HFFc6 (cell line): ENCODE data around the gene STX16. TPM values are rescaled to one million over a fixed set of nuclear protein-coding genes. Genes with fewer than 3 reads are reported as not detected.

Experiments used
- DNase-seq: peaks from one replicate; pipeline ENCODE4 v3.0.0-alpha.2; 2018
- H3K27ac Mint-ChIP-seq: 2 replicates; pipeline ENCODE4 v1.8.0; 2020; ENCODE audit warnings: mild to moderate bottlenecking, mixed read lengths
- H3K27me3 Mint-ChIP-seq: 2 replicates; pipeline ENCODE4 v1.8.0; 2021; ENCODE audit warnings: mild to moderate bottlenecking, moderate library complexity, mixed read lengths; ENCODE audit not compliant: insufficient read depth
- H3K36me3 Mint-ChIP-seq: 2 replicates; pipeline ENCODE4 v1.8.0; 2021; ENCODE audit warnings: low read depth, mixed read lengths
- H3K4me1 Mint-ChIP-seq: 2 replicates; pipeline ENCODE4 v1.8.0; 2020; ENCODE audit warnings: low read depth, mixed read lengths
- H3K4me3 Mint-ChIP-seq: 2 replicates; pipeline ENCODE4 v1.8.0; 2020; ENCODE audit warnings: mild to moderate bottlenecking, moderate library complexity, mixed read lengths
- H3K9me3 Mint-ChIP-seq: 2 replicates; pipeline ENCODE4 v1.8.0; 2020; ENCODE audit warnings: mild to moderate bottlenecking, mixed read lengths
- CTCF ChIP-seq: fragments of 200-600 bp; sonication (generic); IDR thresholded peaks from 2 replicates; pipeline ENCODE4 v1.5.0; 2021; ENCODE audit warnings: antibody characterized with exemption, mild to moderate bottlenecking
- total RNA-seq, 6 experiments: library from RNA; stranded (reverse); fragmentation: NEBNext Ultra II Directional; extraction: Animal tissue kit (Norgen Biotek cat#: 25700); gene quantifications; 2 replicates in 1 of 6; 3 replicates in 5 of 6; pipeline ENCODE4 v1.2.3, GENCODE V29; 2021

The STX16 gene
- total RNA-seq, 6 experiments from 2014 or later = 44.4 to 51.8 (median 48.3) TPM

- TF ChIP-seq CTCF = no peak
- peaks cover 46% of the 10 kb centered on the region for H3K36me3 Mint-ChIP-seq
- DNase-seq = no peak
- H3K4me3 Mint-ChIP-seq = no peak overlapping the region
- H3K4me1 Mint-ChIP-seq = peaks cover 4% of the 10 kb centered on the region
- H3K27ac Mint-ChIP-seq = no peak overlapping the region
- H3K9me3 Mint-ChIP-seq = no peaks in the 10 kb centered on the region
- peaks cover 2% of the 10 kb centered on the region; the same call in 1 of the 2 replicates for H3K27me3 Mint-ChIP-seq
These were observed 26.1 kb downstream of the STX16 start for GRCh38 chr20:58677079-58677604.

GRCh38 chr20:58677808-58678207 is 26.7 kb downstream of the STX16 start:
- Mint-ChIP-seq H3K36me3 (peaks cover 46% of the 10 kb centered on the region), H3K4me1 (peaks cover 11% of the 10 kb centered on the region), H3K27ac (no peak overlapping the region), H3K27me3 (peaks cover 3% of the 10 kb centered on the region), H3K9me3 (no peaks in the 10 kb centered on the region), H3K4me3 (no peak overlapping the region)
- no peak for TF ChIP-seq CTCF
- DNase-seq = no peak

GRCh38 chr20:58678806-58679205 is 27.7 kb downstream of the STX16 start:
- H3K27me3 Mint-ChIP-seq = peaks cover 3% of the 10 kb centered on the region
- no peak for TF ChIP-seq CTCF
- no peak overlapping the region for H3K27ac Mint-ChIP-seq
- H3K36me3 Mint-ChIP-seq = peaks cover 44% of the 10 kb centered on the region
- peaks cover 16% of the 10 kb centered on the region for H3K4me1 Mint-ChIP-seq
- DNase-seq = no peak
- H3K4me3 Mint-ChIP-seq = no peak overlapping the region
- no peaks in the 10 kb centered on the region for H3K9me3 Mint-ChIP-seq

GRCh38 chr20:58682656-58683531 is 31.8 kb downstream of the STX16 start:
- Mint-ChIP-seq H3K4me1 (peaks cover 16% of the 10 kb centered on the region), H3K9me3 (no peaks in the 10 kb centered on the region), H3K27ac (peak overlapping the region; percentile 36; the same call in 1 of the 2 replicates), H3K27me3 (peaks cover 2% of the 10 kb centered on the region; the same call in 1 of the 2 replicates), H3K4me3 (no peak overlapping the region), H3K36me3 (peaks cover 31% of the 10 kb centered on the region)
- peak; percentile 54 for DNase-seq
- TF ChIP-seq CTCF = no peak

GRCh38 chr20:58684291-58684690 is 33.2 kb downstream of the STX16 start:
- Mint-ChIP-seq H3K27me3 (peaks cover 2% of the 10 kb centered on the region; the same call in 1 of the 2 replicates), H3K27ac (no peak overlapping the region), H3K4me3 (no peak overlapping the region), H3K4me1 (peaks cover 21% of the 10 kb centered on the region), H3K36me3 (peaks cover 25% of the 10 kb centered on the region), H3K9me3 (no peaks in the 10 kb centered on the region)
- no peak for TF ChIP-seq CTCF
- no peak for DNase-seq
